GM12878 (cell line): ENCODE results near the gene ABHD6.

Source experiments
- CTCF ChIP-seq, 3 experiments: IDR thresholded peaks in 2 of 3; conservative IDR thresholded peaks in 1 of 3; 2 replicates each; pipeline ENCODE4 v1.5.1; 2011; ENCODE audit warnings: low read depth in 3 of 3, low read length in 3 of 3, mild to moderate bottlenecking in 3 of 3, control low read depth in 2 of 3, moderate library complexity in 2 of 3, inconsistent platforms in 1 of 3, mixed read lengths in 1 of 3; ENCODE audit not compliant: control insufficient read depth in 2 of 3, insufficient read depth in 1 of 3; ENCODE audit errors: extremely low read depth in 1 of 3
- EP300 ChIP-seq, 2 experiments: fragments of 150-350 bp in 1 of 2; IDR thresholded peaks; 2 replicates each; pipeline ENCODE4 v1.6.1; 2011 to 2012; ENCODE audit warnings: low read depth in 2 of 2, low read length in 2 of 2, borderline replicate concordance in 1 of 2, improper control_type of control experiment in 1 of 2, inconsistent platforms in 1 of 2; ENCODE audit not compliant: control insufficient read depth in 1 of 2
- FOXK2 ChIP-seq: fragments of 450-650 bp; IDR thresholded peaks from 2 replicates; pipeline ENCODE4 v1.6.1; 2017; ENCODE audit warnings: mild to moderate bottlenecking, moderate library complexity
- MEF2A ChIP-seq: IDR thresholded peaks from 2 replicates; pipeline ENCODE4 v1.6.1; 2011; ENCODE audit warnings: low read depth, mild to moderate bottlenecking, low read length, moderate library complexity; ENCODE audit not compliant: insufficient read depth
- POLR2A ChIP-seq: IDR thresholded peaks from 2 replicates; pipeline ENCODE4 v1.6.1; 2011; ENCODE audit warnings: low read depth, mild to moderate bottlenecking, low read length

DNA sequence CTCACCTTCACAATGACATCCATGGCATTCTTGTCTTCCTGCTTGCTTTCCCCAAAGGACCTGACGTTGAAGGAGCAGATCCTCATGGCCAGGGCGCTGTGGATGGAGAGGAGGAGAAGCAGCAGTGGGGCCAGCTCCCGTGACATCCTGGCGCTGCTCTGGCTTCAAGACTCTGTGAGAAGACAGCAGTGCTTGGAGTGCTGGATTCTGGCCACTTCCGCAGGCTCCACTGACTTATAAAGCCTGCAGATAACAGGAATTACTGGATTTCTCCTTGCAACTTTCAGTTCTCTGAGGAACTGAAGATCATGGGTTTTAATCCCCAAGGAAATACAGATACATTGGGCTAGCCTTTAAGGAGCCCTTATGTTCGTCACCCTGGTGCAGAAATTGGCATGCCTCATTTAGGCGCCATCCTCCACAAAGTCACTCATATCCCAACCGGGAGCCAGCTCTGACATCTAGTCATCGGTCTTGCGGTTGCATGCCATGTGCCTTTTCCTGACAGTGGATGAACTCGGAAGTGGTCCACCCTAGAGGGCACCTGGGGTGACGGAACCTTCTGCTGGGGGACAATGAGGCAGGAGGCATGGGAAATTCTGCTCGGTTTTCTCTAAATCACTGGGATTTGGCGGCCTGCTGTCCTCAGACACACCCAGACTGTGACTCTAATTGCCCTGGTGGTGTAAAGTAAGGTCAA is 26.7 kb upstream of the ABHD6 start, which contains the start of gene DNASE1L3:
- TF ChIP-seq CTCF (IDR thresholded peaks at IDR 0.05 in 2 of 3, conservative IDR thresholded peaks at IDR 0.05 in 1 of 3; ENCODE audit: control insufficient read depth in 2 of 3, extremely low read depth in 1 of 3, insufficient read depth in 1 of 3, low read depth in 3 of 3, low read length in 3 of 3) (no peak), EP300 (IDR thresholded peaks at IDR 0.05; ENCODE audit: borderline replicate concordance in 1 of 2, control insufficient read depth in 1 of 2, low read depth in 2 of 2, low read length in 2 of 2) (no peak), POLR2A (no peak), FOXK2 (no peak), MEF2A (no peak)
